ENCODE data around the gene KLHDC10. TPM values are rescaled to one million over a fixed set of nuclear protein-coding genes. Genes with fewer than 3 reads are reported as not detected.
"Not testable (repeated sequence)": the region's sequence is repeated elsewhere in the genome, so short reads cannot be mapped to it uniquely, and the experiment has no call there.

Gene KLHDC10
- total RNA-seq, 1 donor from 2014 or later: 13.5 TPM

- TF ChIP-seq POLR2A (IDR thresholded peaks at IDR 0.05): no peak
- no peak for TF ChIP-seq POLR2AphosphoS5 (IDR thresholded peaks at IDR 0.05; ENCODE audit: insufficient read depth in 1 of 2, low read depth in 1 of 2)
- no peak for TF ChIP-seq CTCF (IDR thresholded peaks at IDR 0.05)
- no peak for DNase-seq (ENCODE audit: extremely low spot score in 2 of 2)
- H3K36me3 ChIP-seq: peaks cover 0 to 43% of the 10 kb centered on the region in 2 donors
- H3K4me3 ChIP-seq: no peak overlapping the region
- no peaks in the 10 kb centered on the region for H3K9me3 ChIP-seq
- no peaks in the 10 kb centered on the region for H3K27me3 ChIP-seq
- H3K27ac ChIP-seq: no peak overlapping the region
- intact Hi-C loops (cut with DNase I): no loop called here
- no peaks in the 10 kb centered on the region for H3K4me1 ChIP-seq
Measured at GRCh38 chr7:130181263-130181605, 110.9 kb downstream of the KLHDC10 start.

DNA sequence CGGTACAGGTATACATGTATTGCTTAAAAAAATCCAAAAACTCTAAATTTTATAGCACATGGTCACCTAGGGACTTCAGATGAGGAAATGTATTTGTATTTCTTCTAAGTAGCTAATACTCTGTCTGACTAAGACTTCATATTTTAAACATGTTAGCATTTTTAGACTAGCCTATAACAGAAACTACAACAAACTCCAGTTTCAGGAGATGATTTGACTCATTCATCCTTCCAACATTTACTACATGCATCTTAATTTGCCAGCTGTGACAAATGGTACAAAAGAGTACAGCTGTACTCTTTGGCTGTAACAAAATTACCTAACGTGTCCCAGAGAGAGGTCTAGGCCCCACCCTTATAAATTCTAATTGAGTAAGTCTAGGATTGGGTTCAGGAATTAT is 112.7 kb downstream of the KLHDC10 start:
- intact Hi-C loops (cut with DNase I): no loop called here
- H3K4me1 ChIP-seq: no peaks in the 10 kb centered on the region
- H3K27me3 ChIP-seq: no peaks in the 10 kb centered on the region
- no peak for TF ChIP-seq POLR2AphosphoS5 (IDR thresholded peaks at IDR 0.05; ENCODE audit: insufficient read depth in 1 of 2, low read depth in 1 of 2)
- no peak for TF ChIP-seq CTCF (IDR thresholded peaks at IDR 0.05)
- TF ChIP-seq POLR2A (IDR thresholded peaks at IDR 0.05): no peak
- DNase-seq (ENCODE audit: extremely low spot score in 2 of 2): no peak
- no peak overlapping the region for H3K4me3 ChIP-seq
- no peak overlapping the region for H3K27ac ChIP-seq
- H3K9me3 ChIP-seq: no peaks in the 10 kb centered on the region
- peaks cover 0 to 35% of the 10 kb centered on the region in 2 donors for H3K36me3 ChIP-seq

- H3K4me1 ChIP-seq; H3K27ac ChIP-seq; DNase-seq (ENCODE audit: extremely low spot score in 2 of 2); H3K27me3 ChIP-seq; intact Hi-C loops (cut with DNase I); H3K9me3 ChIP-seq; H3K4me3 ChIP-seq: not testable (repeated sequence)
- H3K36me3 ChIP-seq: peaks cover 0 to 34% of the 10 kb centered on the region in 2 donors
Measured at GRCh38 chr7:130184349-130184748, 114.0 kb downstream of the KLHDC10 start.

Small RNA genes within 50 kb of the gene (small RNA-seq; reads per million reads assigned to genes)
- not detected for gene RNA5SP245

Other genes with a start within 250 kb of the KLHDC10 start
- 68.5 TPM for gene UBE2H, start 117.6 kb upstream of the KLHDC10 start, total RNA-seq
- gene ZC3HC1, start 19.2 kb upstream of the KLHDC10 start, total RNA-seq: 10.1 TPM
- gene TMEM209, start 134.9 kb downstream of the KLHDC10 start, total RNA-seq: 10.8 TPM
- not detected for gene SSMEM1, start 137.3 kb downstream of the KLHDC10 start, total RNA-seq
- gene CPA2, start 196.3 kb downstream of the KLHDC10 start, total RNA-seq: not detected
- 8.8 TPM for gene CPA4, start 222.6 kb downstream of the KLHDC10 start, total RNA-seq

Measured in vagina (tissue), 2 donors.